MM.1S (cell line): ENCODE data around the gene CELF5.

Experiments
- EZH2 ChIP-seq: fragments of 300-600 bp; sonication (generic); optimal IDR thresholded peaks from 2 replicates; pipeline ENCODE3; 2017; ENCODE audit warnings: low read depth, mild to moderate bottlenecking, antibody characterized with exemption, low read length, mixed read lengths
- TF ChIP-seq, protein P1 (sequence below): fragments of 300-600 bp; sonication (generic); IDR thresholded peaks from 2 replicates; pipeline ENCODE4 v1.5.1; 2016; ENCODE audit warnings: antibody characterized with exemption, low read length, mixed read lengths

DNA sequence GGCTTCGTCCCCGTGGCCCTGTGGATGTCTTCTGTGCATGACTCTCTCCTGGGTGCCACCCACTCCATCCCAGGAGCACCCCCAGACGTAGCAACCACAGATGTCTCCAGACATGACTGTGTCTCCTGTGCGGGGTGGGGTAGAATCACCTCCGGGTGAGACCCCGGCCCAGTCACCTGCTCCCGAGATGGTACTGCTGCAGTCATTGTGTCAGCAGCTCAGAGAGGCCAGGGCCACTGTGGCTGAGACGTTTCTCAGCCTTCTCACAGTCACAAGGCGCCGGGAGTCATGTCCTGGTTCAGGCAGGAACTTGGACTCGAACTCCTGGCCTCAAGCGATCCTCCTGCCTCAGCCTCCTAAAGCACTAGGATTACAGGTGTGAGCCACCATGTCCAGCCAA, 22.1 kb upstream of the CELF5 start:
- TF ChIP-seq, protein P1, sequence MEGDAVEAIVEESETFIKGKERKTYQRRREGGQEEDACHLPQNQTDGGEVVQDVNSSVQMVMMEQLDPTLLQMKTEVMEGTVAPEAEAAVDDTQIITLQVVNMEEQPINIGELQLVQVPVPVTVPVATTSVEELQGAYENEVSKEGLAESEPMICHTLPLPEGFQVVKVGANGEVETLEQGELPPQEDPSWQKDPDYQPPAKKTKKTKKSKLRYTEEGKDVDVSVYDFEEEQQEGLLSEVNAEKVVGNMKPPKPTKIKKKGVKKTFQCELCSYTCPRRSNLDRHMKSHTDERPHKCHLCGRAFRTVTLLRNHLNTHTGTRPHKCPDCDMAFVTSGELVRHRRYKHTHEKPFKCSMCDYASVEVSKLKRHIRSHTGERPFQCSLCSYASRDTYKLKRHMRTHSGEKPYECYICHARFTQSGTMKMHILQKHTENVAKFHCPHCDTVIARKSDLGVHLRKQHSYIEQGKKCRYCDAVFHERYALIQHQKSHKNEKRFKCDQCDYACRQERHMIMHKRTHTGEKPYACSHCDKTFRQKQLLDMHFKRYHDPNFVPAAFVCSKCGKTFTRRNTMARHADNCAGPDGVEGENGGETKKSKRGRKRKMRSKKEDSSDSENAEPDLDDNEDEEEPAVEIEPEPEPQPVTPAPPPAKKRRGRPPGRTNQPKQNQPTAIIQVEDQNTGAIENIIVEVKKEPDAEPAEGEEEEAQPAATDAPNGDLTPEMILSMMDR = no peak
- no peak for TF ChIP-seq EZH2
